A549 treated with AZD2906 at 1 μM for 4 hours (cell line): ENCODE data around the gene GATAD1. TPM values are rescaled to one million over a fixed set of nuclear protein-coding genes. Genes with fewer than 3 reads are reported as not detected.

Experiments
- total RNA-seq: library from RNA; stranded (reverse); fragments of 200-300 nt; extraction: Qiagen RNA extraction; gene quantifications from 5 replicates; pipeline ENCODE4 v1.2.3, GENCODE V29; 2022

Gene GATAD1, protein sequence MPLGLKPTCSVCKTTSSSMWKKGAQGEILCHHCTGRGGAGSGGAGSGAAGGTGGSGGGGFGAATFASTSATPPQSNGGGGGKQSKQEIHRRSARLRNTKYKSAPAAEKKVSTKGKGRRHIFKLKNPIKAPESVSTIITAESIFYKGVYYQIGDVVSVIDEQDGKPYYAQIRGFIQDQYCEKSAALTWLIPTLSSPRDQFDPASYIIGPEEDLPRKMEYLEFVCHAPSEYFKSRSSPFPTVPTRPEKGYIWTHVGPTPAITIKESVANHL
- total RNA-seq, result 16.4 to 18.2 TPM (median 17.1 TPM) in 5 replicates

GRCh38 chr7:92447345-92448204 lies at the start of gene GATAD1:
TSS of gene GATAD1 (plus strand) at chr7:92447482. CDS start at chr7:92447730, 248 bp downstream.

GRCh38 chr7:92477681-92478080 lies 30.4 kb downstream of the GATAD1 start, which contains the start of gene ERVW-1:
TSS of gene ERVW-1 (minus strand) at chr7:92477946. CDS start at chr7:92470381, 7,565 bp downstream.

Other genes with a start within 250 kb of the GATAD1 start
- 20.6 to 29.0 TPM (median 22.7 TPM) in 5 replicates for gene KRIT1, start 201.6 kb upstream of the GATAD1 start, total RNA-seq
- 15.7 to 20.8 TPM (median 18.3 TPM) in 5 replicates for gene ANKIB1, start 201.5 kb upstream of the GATAD1 start, total RNA-seq
- gene ERVW-1, start 30.5 kb downstream of the GATAD1 start, total RNA-seq, result 0.07 TPM in 1 of 5 replicates, not detected in the others
- 4.9 to 6.9 TPM (median 5.2 TPM) in 5 replicates for gene PEX1, start 81.0 kb downstream of the GATAD1 start, total RNA-seq
- gene RBM48, start 81.3 kb downstream of the GATAD1 start, total RNA-seq, result 5.5 to 7.6 TPM (median 5.8 TPM) in 5 replicates
- gene FAM133B, start 142.9 kb downstream of the GATAD1 start, total RNA-seq, result 22.7 to 27.6 TPM (median 23.7 TPM) in 5 replicates